Lower leg skin (tissue), 3 donors: Measurements from ENCODE around the gene GJC1.

ENCODE experiments used
- CTCF ChIP-seq, 3 donors: fragments of 450-650 bp; IDR thresholded peaks; one replicate each; pipeline ENCODE4 v1.5.1; 2016; ENCODE audit warnings: antibody characterized with exemption in 3 of 3, mild to moderate bottlenecking in 3 of 3, moderate library complexity in 2 of 3
- POLR2A ChIP-seq, 2 donors: fragments of 450-650 bp; IDR thresholded peaks; one replicate each; pipeline ENCODE4 v1.6.1; 2016 to 2017; ENCODE audit warnings: antibody characterized with exemption in 2 of 2, mild to moderate bottlenecking in 1 of 2, moderate library complexity in 1 of 2

- TF ChIP-seq CTCF (IDR thresholded peaks at IDR 0.05), result no peak
- TF ChIP-seq POLR2A (IDR thresholded peaks at IDR 0.05), result no peak
Observed at GRCh38 chr17:44757045-44757917, 72.8 kb downstream of the GJC1 start.
